Endothelial cell of umbilical vein (primary cell): ENCODE results near the gene PLEKHA7. TPM values are rescaled to one million over a fixed set of nuclear protein-coding genes. Genes with fewer than 3 reads are reported as not detected.
"Not testable (repeated sequence)": the region's sequence is repeated elsewhere in the genome, so short reads cannot be mapped to it uniquely, and the experiment has no call there.

ENCODE experiments used
- BruUV-seq: library from RNA; stranded (reverse); fragments of 400-500 nt; replicated peaks from 2 replicates; lab custom pipeline; 2021; lab: Mats Ljungman, UMichigan
- CTCF ChIA-PET: fragments of 300-600, 350-600 bp; sonication (Branson Sonifier 250); formaldehyde crosslinking; loops from one replicate; lab custom pipeline; 2021; ENCODE audit warnings: antibody characterized with exemption, inconsistent platforms; lab: Charles Lee
- POLR2A ChIA-PET: fragments of 300-600, 350-600 bp; sonication (Branson Sonifier 250); formaldehyde crosslinking; loops from one replicate; lab custom pipeline; 2021; ENCODE audit warnings: antibody characterized with exemption, inconsistent platforms; lab: Charles Lee
- DNase-seq: peaks from one replicate; pipeline ENCODE4 v3.0.0-alpha.2; 2011; ENCODE audit warnings: low read depth, low spot score
- FAIRE-seq: peaks from 2 replicates; lab custom pipeline; 2011; peaks lifted over from hg19 to GRCh38; lab: Jason Lieb, UNC
- H2AFZ ChIP-seq: 2 replicates; pipeline ENCODE4 v1.6.0; 2012; ENCODE audit warnings: low read depth, low read length, control low read depth, inconsistent platforms
- H3K27ac ChIP-seq: 2 replicates; pipeline ENCODE4 v1.5.1; 2011; ENCODE audit warnings: low read depth, mild to moderate bottlenecking, control low read depth, low read length, moderate library complexity; ENCODE audit not compliant: insufficient read depth
- H3K27me3 ChIP-seq, 2 experiments: 2 replicates each; pipeline versions ENCODE4 v1.6.0 to v1.6.1; 2011; ENCODE audit warnings: low read length in 2 of 2, mixed read lengths in 1 of 2; ENCODE audit not compliant: control insufficient read depth in 2 of 2, insufficient read depth in 2 of 2
- H3K36me3 ChIP-seq, 2 experiments: 2 replicates in 1 of 2; 3 replicates in 1 of 2; pipeline ENCODE4 v1.5.1; 2011; ENCODE audit warnings: low read length in 2 of 2, mild to moderate bottlenecking in 1 of 2, moderate library complexity in 1 of 2; ENCODE audit not compliant: control insufficient read depth in 2 of 2, insufficient read depth in 2 of 2; ENCODE audit errors: extremely low read depth in 1 of 2
- H3K4me1 ChIP-seq: 3 replicates; pipeline ENCODE4 v1.5.1; 2011; ENCODE audit warnings: mild to moderate bottlenecking, low read length; ENCODE audit not compliant: control insufficient read depth, insufficient read depth; ENCODE audit errors: extremely low read depth
- H3K4me2 ChIP-seq: 2 replicates; pipeline ENCODE4 v1.6.1; 2011; ENCODE audit warnings: low read length, control low read depth, mixed read lengths; ENCODE audit not compliant: insufficient read depth
- H3K4me3 ChIP-seq, 3 experiments: fragments of 200-600 bp in 1 of 3; sonication (generic), shearing (Covaris generic) in 1 of 3; replicated peaks in 1 of 3; 2 replicates each; pipeline ENCODE4 v1.5.1; 2011 to 2016; ENCODE audit warnings: control low read depth in 3 of 3, low read length in 3 of 3, mild to moderate bottlenecking in 2 of 3, inconsistent platforms in 1 of 3, low read depth in 1 of 3, moderate library complexity in 1 of 3; ENCODE audit not compliant: insufficient read depth in 1 of 3
- H3K79me2 ChIP-seq: 2 replicates; pipeline ENCODE4 v1.6.0; 2012; ENCODE audit warnings: low read length, inconsistent platforms; ENCODE audit not compliant: control insufficient read depth, insufficient read depth
- H3K9ac ChIP-seq: replicated peaks from 2 replicates; pipeline ENCODE3; 2011; ENCODE audit warnings: low read length, control low read depth; ENCODE audit not compliant: insufficient read depth; ENCODE audit errors: extremely low read depth
- H3K9me1 ChIP-seq: replicated peaks from 3 replicates; pipeline ENCODE4 v1.6.0; 2011; ENCODE audit warnings: mild to moderate bottlenecking, low read length; ENCODE audit not compliant: control insufficient read depth, insufficient read depth; ENCODE audit errors: extremely low read depth
- H3K9me3 ChIP-seq: replicated peaks from 2 replicates; pipeline ENCODE4 v1.5.1; 2012; ENCODE audit warnings: low read length, inconsistent platforms; ENCODE audit not compliant: control insufficient read depth, insufficient read depth
- H4K20me1 ChIP-seq: replicated peaks from 2 replicates; pipeline ENCODE3; 2011; ENCODE audit warnings: mild to moderate bottlenecking, low read length; ENCODE audit not compliant: control insufficient read depth, insufficient read depth; ENCODE audit errors: extremely low read depth
- CTCF ChIP-seq, 2 donors: IDR thresholded peaks; 1 replicate in 1 of 2; 2 replicates in 1 of 2; pipeline ENCODE4 v1.5.1; 2011; ENCODE audit warnings: low read length in 2 of 2, mild to moderate bottlenecking in 2 of 2, moderate library complexity in 2 of 2, control low read depth in 1 of 2, inconsistent platforms in 1 of 2, low read depth in 1 of 2; ENCODE audit not compliant: insufficient read depth in 1 of 2; ENCODE audit errors: extremely low read depth in 1 of 2
- EZH2 ChIP-seq: IDR thresholded peaks from 2 replicates; pipeline ENCODE4 v1.6.1; 2012; ENCODE audit warnings: borderline replicate concordance, low read depth, mild to moderate bottlenecking, moderate library complexity, low read length, inconsistent platforms; ENCODE audit not compliant: severe bottlenecking
- FOS ChIP-seq: IDR thresholded peaks from 2 replicates; pipeline ENCODE4 v1.6.1; 2011; ENCODE audit warnings: mild to moderate bottlenecking, low read length, moderate library complexity, borderline replicate concordance; ENCODE audit not compliant: insufficient read depth
- GATA2 ChIP-seq: IDR thresholded peaks from 2 replicates; pipeline ENCODE4 v1.7.0; 2011; ENCODE audit warnings: low read depth, mild to moderate bottlenecking, moderate library complexity, mixed read lengths, low read length; ENCODE audit not compliant: insufficient read length, insufficient read depth
- JUN ChIP-seq: IDR thresholded peaks from 2 replicates; pipeline ENCODE4 v1.6.1; 2011; ENCODE audit warnings: borderline replicate concordance, low read depth; ENCODE audit not compliant: insufficient read length, insufficient read depth
- MYC ChIP-seq: IDR thresholded peaks from one replicate; pipeline ENCODE4 v1.6.1; 2011; ENCODE audit warnings: mild to moderate bottlenecking, low read depth, low read length
- POLR2A ChIP-seq: IDR thresholded peaks from 2 replicates; pipeline ENCODE4 v1.6.1; 2012; ENCODE audit warnings: low read depth, mild to moderate bottlenecking, control low read depth, low read length
- POLR2AphosphoS5 ChIP-seq: IDR thresholded peaks from 2 replicates; pipeline ENCODE4 v1.6.1; 2012; ENCODE audit warnings: low read depth, mild to moderate bottlenecking, control low read depth, low read length, moderate library complexity; ENCODE audit not compliant: insufficient read depth
- dilution Hi-C: fragments of 300-500 bp; cut with MboI; formaldehyde crosslinking; loops from one replicate; pipeline ENCODE4 v1.15.0; 2019; ENCODE audit warnings: low sequenced_read_pairs; ENCODE audit not compliant: extremely low pct_ligation_motif_present
- intact Hi-C: fragments of 100-400 bp; cut with micrococcal nuclease; formaldehyde crosslinking; loops from one replicate; pipeline ENCODE4 v1.10.0; 2022
- polyA plus RNA-seq, 4 experiments: library from polyadenylated mRNA; depleted of rRNA in 3 of 4; stranded (reverse) in 3 of 4; unstranded in 1 of 4; fragments of >200 nt; gene quantifications; 2 replicates each; pipeline versions ENCODE4 v1.2.1 to v1.2.3, GENCODE V29; 2011 to 2012; ENCODE audit warnings: missing spikeins in 1 of 4
- total RNA-seq: library from RNA; stranded (reverse); gene quantifications from 2 replicates; pipeline ENCODE4 v1.2.3, GENCODE V29; 2021

PLEKHA7 gene
- total and polyA plus RNA-seq, 2 donors (not counting 3 experiments of a cell fraction or from before 2014, with no cell fraction given), result 1.7 to 3.8 TPM

DNA sequence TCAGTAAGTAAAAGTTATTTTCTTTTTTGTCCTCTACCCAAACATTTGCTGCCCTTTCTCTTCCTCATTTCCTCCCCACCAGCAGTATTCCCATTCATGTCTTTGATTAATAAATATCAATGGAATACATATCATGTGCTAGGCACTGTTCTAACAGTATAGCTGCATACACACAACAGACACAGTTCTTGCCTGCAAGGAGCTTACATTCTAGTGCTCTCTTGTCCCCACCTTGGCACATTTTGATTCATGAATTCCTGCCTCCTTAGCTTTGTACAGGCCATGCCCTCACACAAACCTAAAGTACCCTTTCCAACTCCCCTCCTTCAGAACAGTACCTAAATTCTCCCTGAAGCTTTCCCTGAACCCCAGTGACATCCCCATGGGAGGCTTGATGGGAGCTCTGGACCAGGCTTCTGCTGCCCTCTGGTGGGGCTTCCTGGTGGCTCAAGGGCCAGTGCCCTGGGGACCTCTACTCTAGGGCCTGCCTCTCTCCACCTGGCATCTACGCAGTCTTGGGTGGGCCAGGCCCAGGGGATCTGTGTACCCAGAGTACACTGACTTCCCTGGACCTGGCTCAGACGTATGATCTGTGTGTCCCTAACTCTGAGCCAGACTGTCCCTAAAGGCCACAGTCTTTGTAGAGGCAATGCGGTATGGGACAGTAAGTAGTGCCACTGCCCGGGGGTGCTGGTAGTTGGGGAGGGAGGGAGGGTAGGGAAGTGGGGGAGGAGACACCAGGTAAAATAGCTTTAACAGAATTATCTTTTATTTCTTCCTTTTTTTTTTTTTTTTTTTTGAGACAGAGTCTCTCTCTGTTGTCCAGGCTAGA, 49.2 kb upstream of the PLEKHA7 start:
- Histone ChIP-seq H4K20me1 (no peaks in the 10 kb centered on the region), H3K36me3 (no peaks in the 10 kb centered on the region), H3K9me1 (no peaks in the 10 kb centered on the region), H3K27me3 (no peaks in the 10 kb centered on the region), H3K4me2 (no peak overlapping the region), H3K79me2 (no peaks in the 10 kb centered on the region), H3K9me3 (no peaks in the 10 kb centered on the region), H3K9ac (no peak overlapping the region), H2AFZ (no peak overlapping the region), H3K4me1 (no peaks in the 10 kb centered on the region), H3K27ac (no peak overlapping the region), H3K4me3 (no peak overlapping the region)
- CTCF ChIA-PET, result interaction anchor here (0.7 to 8.4 kb wide), 45 partner anchors 10 to 465 kb away, joined by 3 to 159 read pairs (median 4); partner anchors contain the start of gene RPS13
- intact Hi-C loops, result loop anchor here (1.0 to 5.0 kb wide), 7 partner anchors 46 to 431 kb away; no protein-coding TSS in a partner anchor
- no TSS peak for BruUV-seq
- FAIRE-seq (peak; percentile 44), DNase-seq (peak; percentile 46)
- POLR2A ChIA-PET, result no interaction called here
- dilution Hi-C loops, result no loop called here
- TF ChIP-seq EZH2 (no peak), GATA2 (no peak), FOS (no peak), POLR2A (no peak), CTCF (IDR thresholded peaks at IDR 0.05; ENCODE audit: extremely low read depth in 1 of 2, insufficient read depth in 1 of 2, low read depth in 1 of 2, low read length in 2 of 2) (peak; percentile 76 to 85), POLR2AphosphoS5 (no peak), JUN (no peak), MYC (no peak)

DNA sequence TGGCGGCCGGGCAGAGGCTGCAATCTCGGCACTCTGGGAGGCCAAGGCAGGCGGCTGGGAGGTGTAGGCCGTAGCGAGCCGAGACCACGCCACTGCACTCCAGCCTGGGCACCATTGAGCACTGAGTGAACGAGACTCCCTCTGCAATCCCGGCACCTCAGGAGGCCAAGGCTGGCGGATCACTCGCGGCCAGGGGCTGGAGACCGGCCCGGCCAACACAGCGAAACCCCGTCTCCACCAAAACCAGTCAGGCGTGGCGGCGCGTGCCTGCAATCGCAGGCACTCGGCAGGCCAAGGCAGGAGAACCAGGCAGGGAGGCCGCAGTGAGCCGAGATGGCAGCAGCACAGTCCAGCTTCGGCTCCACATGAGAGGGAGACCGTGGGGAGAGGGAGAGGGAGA, 36.9 kb upstream of the PLEKHA7 start:
- H2AFZ ChIP-seq, BruUV-seq, DNase-seq, POLR2A ChIA-PET, FAIRE-seq, H3K4me3 ChIP-seq, H3K36me3 ChIP-seq, CTCF ChIA-PET, H3K9ac ChIP-seq, H3K9me3 ChIP-seq, H3K9me1 ChIP-seq, H3K27ac ChIP-seq, intact Hi-C loops, H3K4me2 ChIP-seq, H3K4me1 ChIP-seq, dilution Hi-C loops, H3K27me3 ChIP-seq, H3K79me2 ChIP-seq, H4K20me1 ChIP-seq: not testable (repeated sequence)

DNA sequence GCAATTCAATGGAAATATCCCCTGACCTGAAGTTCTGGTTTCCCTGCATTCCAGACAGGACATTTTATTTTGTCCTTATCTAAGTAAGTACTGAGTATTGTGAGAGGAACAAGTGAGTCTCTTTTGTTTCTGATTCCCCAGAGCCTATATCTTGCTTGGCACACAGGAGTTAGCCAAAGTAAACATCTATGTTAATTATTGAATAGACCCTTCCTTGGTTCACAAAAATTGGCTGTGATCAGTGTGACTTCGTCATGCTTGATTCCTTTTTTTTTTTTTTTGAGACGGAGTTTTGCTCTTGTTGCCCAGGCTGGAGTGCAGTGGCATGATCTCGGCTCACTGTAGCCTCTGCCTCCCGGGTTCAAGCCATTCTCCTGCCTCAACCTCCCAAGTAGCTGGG, 34.3 kb upstream of the PLEKHA7 start:
- H3K27ac ChIP-seq, DNase-seq, H3K4me2 ChIP-seq, FAIRE-seq, dilution Hi-C loops, intact Hi-C loops, H3K27me3 ChIP-seq, H3K79me2 ChIP-seq, H3K9me1 ChIP-seq, H3K9me3 ChIP-seq, H2AFZ ChIP-seq, H3K4me3 ChIP-seq, POLR2A ChIA-PET, H3K9ac ChIP-seq, H3K36me3 ChIP-seq, H4K20me1 ChIP-seq, H3K4me1 ChIP-seq, BruUV-seq: not testable (repeated sequence)
- CTCF ChIA-PET, result interaction anchor here (1.0 kb wide), 1 partner anchor 15 kb away, joined by 5 read pairs; no protein-coding TSS in a partner anchor
